Osteocyte (in vitro differentiated cells): ENCODE results near the gene ATP1B4. TPM values are rescaled to one million over a fixed set of nuclear protein-coding genes. Genes with fewer than 3 reads are reported as not detected.

Experiments used
- DNase-seq: peaks from one replicate; pipeline ENCODE4 v3.0.0; 2021; ENCODE audit warnings: mixed read lengths; ENCODE audit not compliant: unreplicated experiment; ENCODE audit errors: extremely low spot score
- H3K27ac Mint-ChIP-seq: one replicate; pipeline ENCODE4 v1.8.0; 2021; ENCODE audit warnings: mild to moderate bottlenecking, mixed read lengths; ENCODE audit not compliant: unreplicated experiment
- H3K27me3 Mint-ChIP-seq: one replicate; pipeline ENCODE4 v1.8.0; 2021; ENCODE audit warnings: mixed read lengths; ENCODE audit not compliant: unreplicated experiment
- H3K36me3 Mint-ChIP-seq: one replicate; pipeline ENCODE4 v1.8.0; 2021; ENCODE audit warnings: mixed read lengths; ENCODE audit not compliant: unreplicated experiment
- H3K4me1 Mint-ChIP-seq: one replicate; pipeline ENCODE4 v1.8.0; 2021; ENCODE audit warnings: mixed read lengths; ENCODE audit not compliant: unreplicated experiment
- H3K4me3 Mint-ChIP-seq: one replicate; pipeline ENCODE4 v1.8.0; 2021; ENCODE audit warnings: mild to moderate bottlenecking, moderate library complexity, mixed read lengths; ENCODE audit not compliant: unreplicated experiment
- H3K9me3 Mint-ChIP-seq: one replicate; pipeline ENCODE4 v1.8.0; 2021; ENCODE audit warnings: mixed read lengths; ENCODE audit not compliant: unreplicated experiment
- total RNA-seq: library from RNA; stranded (reverse); gene quantifications from 2 replicates; pipeline ENCODE4 v1.2.1, GENCODE V29; 2021
- TF ChIP-seq, protein P1 (sequence below): fragments of 200-600 bp; sonication (generic); IDR thresholded peaks from 2 replicates; pipeline ENCODE4 v1.5.0; 2021; ENCODE audit warnings: antibody characterized with exemption, mild to moderate bottlenecking, moderate library complexity

Gene ATP1B4
- total RNA-seq, 1 donor from 2014 or later: not detected

DNA sequence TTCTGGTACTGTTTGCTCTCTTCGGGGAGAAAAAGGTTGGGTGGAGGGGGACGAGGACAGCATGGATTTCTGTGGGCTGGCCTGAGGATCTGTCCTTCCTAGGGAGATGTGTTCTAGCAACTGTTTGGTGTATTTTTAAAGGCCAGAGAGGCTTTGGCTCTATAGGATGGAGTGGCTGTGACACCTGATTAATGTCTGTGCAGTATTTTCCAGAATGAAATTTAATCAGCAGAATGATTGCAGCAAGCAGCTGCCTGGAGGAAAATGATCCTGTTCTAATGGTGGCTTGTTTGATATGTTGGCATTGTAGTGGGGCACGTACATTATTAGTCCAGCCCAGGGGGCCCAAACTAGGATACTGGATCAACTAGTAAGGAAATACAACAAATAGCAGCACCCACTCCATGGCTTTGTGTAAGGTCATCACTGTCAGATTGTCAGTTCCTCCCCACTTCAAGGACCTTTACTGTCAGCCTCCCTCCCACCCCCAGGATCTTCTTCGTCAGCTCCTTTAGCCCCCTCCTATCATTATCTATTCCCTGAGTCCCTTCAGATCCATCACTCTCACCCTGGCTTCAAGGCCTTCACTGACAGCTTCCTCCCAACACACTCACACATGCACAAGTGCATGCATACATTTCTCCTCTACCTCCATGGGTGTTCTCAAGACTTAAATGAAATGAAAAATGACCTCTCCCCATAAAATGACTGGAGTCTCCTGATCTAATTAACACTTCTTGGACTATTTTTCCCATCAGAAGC lies 40.2 kb upstream of the ATP1B4 start:
- no peak for DNase-seq
- Mint-ChIP-seq H3K4me3 (no peak overlapping the region), H3K4me1 (no peaks in the 10 kb centered on the region), H3K27me3 (peaks cover 28% of the 10 kb centered on the region), H3K9me3 (no peaks in the 10 kb centered on the region), H3K36me3 (no peaks in the 10 kb centered on the region), H3K27ac (no peak overlapping the region)
- TF ChIP-seq, protein P1, sequence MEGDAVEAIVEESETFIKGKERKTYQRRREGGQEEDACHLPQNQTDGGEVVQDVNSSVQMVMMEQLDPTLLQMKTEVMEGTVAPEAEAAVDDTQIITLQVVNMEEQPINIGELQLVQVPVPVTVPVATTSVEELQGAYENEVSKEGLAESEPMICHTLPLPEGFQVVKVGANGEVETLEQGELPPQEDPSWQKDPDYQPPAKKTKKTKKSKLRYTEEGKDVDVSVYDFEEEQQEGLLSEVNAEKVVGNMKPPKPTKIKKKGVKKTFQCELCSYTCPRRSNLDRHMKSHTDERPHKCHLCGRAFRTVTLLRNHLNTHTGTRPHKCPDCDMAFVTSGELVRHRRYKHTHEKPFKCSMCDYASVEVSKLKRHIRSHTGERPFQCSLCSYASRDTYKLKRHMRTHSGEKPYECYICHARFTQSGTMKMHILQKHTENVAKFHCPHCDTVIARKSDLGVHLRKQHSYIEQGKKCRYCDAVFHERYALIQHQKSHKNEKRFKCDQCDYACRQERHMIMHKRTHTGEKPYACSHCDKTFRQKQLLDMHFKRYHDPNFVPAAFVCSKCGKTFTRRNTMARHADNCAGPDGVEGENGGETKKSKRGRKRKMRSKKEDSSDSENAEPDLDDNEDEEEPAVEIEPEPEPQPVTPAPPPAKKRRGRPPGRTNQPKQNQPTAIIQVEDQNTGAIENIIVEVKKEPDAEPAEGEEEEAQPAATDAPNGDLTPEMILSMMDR: no peak

- Mint-ChIP-seq H3K27ac (no peak overlapping the region), H3K4me3 (no peak overlapping the region), H3K27me3 (no peaks in the 10 kb centered on the region), H3K36me3 (no peaks in the 10 kb centered on the region), H3K9me3 (peaks cover 17% of the 10 kb centered on the region), H3K4me1 (no peaks in the 10 kb centered on the region)
- TF ChIP-seq, protein P1: no peak
- no peak for DNase-seq
Observed at GRCh38 chrX:120331116-120331515, 30.8 kb upstream of the ATP1B4 start.

DNA sequence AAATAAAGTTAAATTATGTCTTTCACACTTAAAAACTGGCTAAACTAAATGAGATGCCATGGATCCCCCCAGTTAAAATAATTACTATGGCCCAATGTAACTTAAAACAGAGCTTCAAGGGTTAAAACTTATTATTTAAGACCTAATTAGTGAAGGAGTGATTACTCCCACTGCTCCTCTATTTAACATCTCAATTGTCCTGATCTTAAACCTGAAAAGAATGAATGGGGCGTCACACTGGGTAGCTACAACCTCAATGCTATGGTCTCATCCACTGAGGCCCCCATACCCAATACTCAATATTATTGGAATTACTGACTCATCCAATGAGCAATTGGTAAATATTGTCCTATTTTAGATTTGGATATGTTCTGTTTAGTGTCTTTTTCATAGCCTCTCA lies 29.5 kb upstream of the ATP1B4 start:
- TF ChIP-seq, protein P1: no peak
- no peak for DNase-seq
- no peak overlapping the region for H3K27ac Mint-ChIP-seq
- peaks cover 15% of the 10 kb centered on the region for H3K9me3 Mint-ChIP-seq
- H3K4me1 Mint-ChIP-seq: no peaks in the 10 kb centered on the region
- no peak overlapping the region for H3K4me3 Mint-ChIP-seq
- H3K27me3 Mint-ChIP-seq: no peaks in the 10 kb centered on the region
- no peaks in the 10 kb centered on the region for H3K36me3 Mint-ChIP-seq

DNA sequence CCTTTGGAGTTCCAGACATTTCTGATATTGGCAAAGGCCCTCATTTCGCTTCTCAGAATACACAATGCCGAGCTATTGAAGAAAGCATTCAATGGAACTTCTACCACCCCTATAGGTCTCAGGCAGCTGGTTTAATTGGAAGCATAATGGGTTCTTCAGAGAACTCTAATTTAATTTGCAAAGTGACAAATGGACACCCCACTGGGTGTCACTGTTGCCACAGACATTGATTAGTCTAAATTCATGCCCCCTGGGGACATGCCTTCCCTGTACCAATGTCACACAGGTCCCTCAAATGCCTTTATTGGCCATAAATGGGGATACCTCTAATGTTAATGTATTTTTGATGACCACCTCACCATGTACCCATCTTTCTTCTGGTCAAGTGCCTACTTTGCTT lies 27.7 kb upstream of the ATP1B4 start:
- H3K27me3 Mint-ChIP-seq: no peaks in the 10 kb centered on the region
- TF ChIP-seq, protein P1: no peak
- no peak overlapping the region for H3K4me3 Mint-ChIP-seq
- H3K4me1 Mint-ChIP-seq: no peaks in the 10 kb centered on the region
- H3K36me3 Mint-ChIP-seq: no peaks in the 10 kb centered on the region
- no peak overlapping the region for H3K27ac Mint-ChIP-seq
- H3K9me3 Mint-ChIP-seq: peaks cover 20% of the 10 kb centered on the region
- no peak for DNase-seq

DNA sequence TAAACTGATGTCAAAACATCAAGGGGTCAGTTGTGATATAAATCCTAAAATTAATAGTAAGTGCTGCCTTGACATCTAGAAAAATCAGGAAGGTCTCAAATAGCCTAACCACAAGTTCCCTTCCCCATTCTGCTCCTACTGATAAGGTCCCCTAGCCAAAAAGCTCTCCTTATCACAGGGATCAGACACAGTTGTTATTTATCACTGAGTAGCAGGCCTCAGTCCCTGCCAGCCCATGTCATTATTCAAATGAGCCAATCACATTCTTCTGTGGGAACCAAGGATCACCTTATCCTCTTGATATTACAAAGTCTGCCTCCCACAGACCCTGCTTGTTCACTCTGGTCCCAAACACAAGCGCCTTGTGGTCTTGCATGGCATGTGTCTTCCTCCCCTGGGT lies 27.3 kb upstream of the ATP1B4 start:
- Mint-ChIP-seq H3K27me3 (no peaks in the 10 kb centered on the region), H3K4me1 (no peaks in the 10 kb centered on the region), H3K27ac (no peak overlapping the region), H3K4me3 (no peak overlapping the region), H3K36me3 (no peaks in the 10 kb centered on the region), H3K9me3 (peaks cover 25% of the 10 kb centered on the region)
- TF ChIP-seq, protein P1: no peak
- DNase-seq: no peak
